LNCAP (cell line): ENCODE measurements around the gene PPM1J.

ENCODE experiments used
- CTCF ChIP-seq: fragments of 450-650 bp; IDR thresholded peaks from 2 replicates; pipeline ENCODE4 v1.5.1; 2017; ENCODE audit warnings: mild to moderate bottlenecking

Gene PPM1J, protein sequence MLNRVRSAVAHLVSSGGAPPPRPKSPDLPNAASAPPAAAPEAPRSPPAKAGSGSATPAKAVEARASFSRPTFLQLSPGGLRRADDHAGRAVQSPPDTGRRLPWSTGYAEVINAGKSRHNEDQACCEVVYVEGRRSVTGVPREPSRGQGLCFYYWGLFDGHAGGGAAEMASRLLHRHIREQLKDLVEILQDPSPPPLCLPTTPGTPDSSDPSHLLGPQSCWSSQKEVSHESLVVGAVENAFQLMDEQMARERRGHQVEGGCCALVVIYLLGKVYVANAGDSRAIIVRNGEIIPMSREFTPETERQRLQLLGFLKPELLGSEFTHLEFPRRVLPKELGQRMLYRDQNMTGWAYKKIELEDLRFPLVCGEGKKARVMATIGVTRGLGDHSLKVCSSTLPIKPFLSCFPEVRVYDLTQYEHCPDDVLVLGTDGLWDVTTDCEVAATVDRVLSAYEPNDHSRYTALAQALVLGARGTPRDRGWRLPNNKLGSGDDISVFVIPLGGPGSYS

DNA sequence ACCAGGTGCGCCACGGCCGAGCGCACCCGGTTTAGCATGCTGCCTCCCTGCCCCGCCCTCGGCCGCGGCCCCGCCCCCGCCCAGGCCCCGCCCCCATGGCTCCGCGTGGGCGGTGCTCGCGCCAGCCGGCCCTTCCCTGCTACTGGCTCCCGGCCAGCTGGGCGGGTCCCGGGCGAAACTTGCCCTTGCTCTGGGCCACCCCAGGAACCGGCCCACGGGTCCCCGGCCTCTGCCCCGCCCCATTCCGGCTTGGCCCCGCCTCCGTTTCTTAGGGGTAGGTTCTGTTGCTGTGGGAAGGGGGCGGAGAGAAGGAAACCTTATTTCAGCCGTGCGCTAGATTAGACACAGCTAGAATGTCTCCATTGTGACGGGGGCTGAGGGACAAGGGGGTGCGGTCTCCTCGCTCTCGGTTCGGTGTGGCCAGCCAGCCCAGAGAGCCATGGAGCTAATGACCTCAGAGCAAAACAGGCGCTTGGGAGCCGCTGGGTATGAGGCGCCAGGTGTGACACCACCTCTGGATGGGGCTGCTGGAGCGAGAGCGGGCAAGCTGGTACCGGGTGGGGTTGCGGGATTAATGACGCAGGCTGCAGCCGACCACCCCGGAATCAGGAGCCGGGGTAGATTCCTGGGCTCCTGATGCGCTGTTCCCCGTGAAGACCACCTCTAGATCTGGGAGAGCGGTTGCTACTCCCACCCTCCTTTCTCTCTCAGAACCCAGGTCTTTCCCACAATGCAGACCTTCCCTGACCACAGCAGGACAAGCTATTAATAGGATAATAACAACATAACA, at the start of gene PPM1J:
Gene PPM1J (minus strand): TSS at position 69 of the 790 bp plus-strand sequence. CDS start 31 bp downstream, at position 38.
- TF ChIP-seq CTCF = no peak

GRCh38 chr1:112762541-112763500, 47.7 kb upstream of the PPM1J start:
- no peak for TF ChIP-seq CTCF

DNA sequence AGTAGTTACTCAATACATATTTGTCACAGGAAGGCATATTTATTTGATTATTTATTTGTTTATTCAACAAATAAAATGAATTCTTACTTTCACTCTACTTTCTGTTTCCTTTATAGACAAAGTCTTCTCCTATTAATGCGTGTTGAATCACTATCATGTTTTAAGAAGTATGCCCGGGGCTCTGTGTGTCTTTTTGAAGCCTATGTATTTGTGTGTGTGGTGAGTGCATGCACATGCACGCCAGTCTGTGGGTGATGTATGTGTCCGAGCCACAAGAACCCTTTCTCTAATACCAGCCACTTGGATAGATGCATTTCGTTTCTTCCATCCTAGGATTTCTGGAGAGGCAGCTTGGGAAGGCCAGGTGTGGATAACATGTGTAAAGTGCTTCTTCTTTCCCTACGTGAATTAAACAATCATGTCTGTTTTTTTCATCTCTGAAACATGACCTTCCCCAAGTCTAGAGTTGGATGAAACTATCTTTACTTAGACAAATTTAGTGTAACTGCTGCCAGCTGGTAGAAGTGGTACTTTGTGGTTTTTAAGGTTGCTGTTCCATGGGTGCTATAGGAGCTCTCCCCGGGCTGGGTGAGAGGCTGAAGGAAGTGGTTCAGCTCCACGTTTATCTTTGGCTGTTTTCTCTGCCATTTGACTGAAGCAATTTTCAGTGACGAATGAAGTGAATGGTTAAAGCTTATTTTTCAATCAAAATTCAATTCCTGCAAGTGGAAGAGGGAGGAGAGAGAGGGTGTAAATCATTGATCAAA, 46.8 kb upstream of the PPM1J start:
- no peak for TF ChIP-seq CTCF

DNA sequence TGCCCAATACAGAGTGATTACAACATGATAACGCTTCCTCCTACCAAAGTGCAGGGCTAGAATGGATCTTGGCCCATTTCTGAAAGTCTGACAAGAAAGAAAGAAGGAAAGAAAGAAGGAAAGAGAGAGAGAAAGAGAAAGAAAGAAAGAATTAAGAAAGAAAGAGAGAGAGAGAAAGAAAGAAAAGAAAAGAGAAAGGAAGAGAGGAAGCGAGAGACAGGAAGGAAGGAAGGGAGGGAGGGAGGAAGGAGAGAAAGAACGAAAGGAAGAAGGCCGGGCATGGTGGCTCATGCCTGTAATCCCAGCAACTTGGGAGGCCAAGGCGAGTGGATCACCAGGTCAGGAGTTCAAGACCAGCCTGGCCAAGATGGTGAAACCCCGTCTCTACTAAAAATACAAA, 44.1 kb upstream of the PPM1J start:
- no peak for TF ChIP-seq CTCF

- no peak for TF ChIP-seq CTCF
These were observed 39.0 kb upstream of the PPM1J start for GRCh38 chr1:112754116-112754628.

DNA sequence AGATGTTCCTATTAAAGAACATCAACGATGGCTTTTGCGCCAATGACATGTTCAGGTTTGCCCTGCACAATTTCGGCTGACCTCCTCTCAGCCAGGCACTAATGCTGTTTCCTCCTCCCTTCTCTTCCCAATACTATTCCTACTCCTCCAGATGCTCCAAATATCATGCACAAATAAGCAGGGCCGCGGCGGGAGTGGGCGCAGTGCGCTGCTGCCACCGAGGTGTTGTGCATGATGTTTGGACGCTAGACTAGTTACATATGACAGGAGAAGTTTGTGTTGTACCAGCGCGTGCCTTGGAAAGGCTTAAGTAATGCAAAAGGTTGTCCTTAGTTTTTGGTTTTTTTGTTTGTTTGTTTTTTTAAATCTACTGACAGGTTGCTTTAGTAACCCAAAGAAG, 33.3 kb upstream of the PPM1J start:
- TF ChIP-seq CTCF = no peak
